GM21367 (cell line): ENCODE results near the gene KCNT2.

Experiments used
- ATAC-seq: cut with Tn5 transposase; IDR thresholded peaks from one replicate; pipeline ENCODE4 v1.9.1; 2021; ENCODE audit not compliant: unreplicated experiment

The KCNT2 gene

GRCh38 chr1:196451103-196451502 is 157.1 kb downstream of the KCNT2 start:
- no peak for ATAC-seq

GRCh38 chr1:196450143-196451095 is 157.8 kb downstream of the KCNT2 start:
- no peak for ATAC-seq

DNA sequence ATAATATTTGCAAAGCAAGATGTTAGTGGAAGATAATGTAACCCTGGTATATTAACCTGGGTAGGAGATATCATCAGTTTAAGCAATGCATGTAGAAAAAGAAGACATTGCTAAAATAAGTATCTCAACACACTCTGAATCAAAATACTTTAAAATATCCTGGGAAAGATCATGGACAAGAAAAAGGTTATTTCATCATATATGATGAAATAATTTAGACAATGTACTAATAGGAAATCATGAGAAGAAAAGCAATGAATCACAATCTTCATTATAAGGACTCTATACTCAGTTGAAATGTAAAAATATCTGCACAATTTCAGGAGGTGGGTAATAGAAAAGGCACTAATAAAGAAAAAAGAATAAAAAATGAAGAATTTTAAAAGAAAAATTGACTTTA is 158.8 kb downstream of the KCNT2 start:
- no peak for ATAC-seq

- ATAC-seq: no peak
Observed at GRCh38 chr1:196445775-196446174, 162.5 kb downstream of the KCNT2 start.

- ATAC-seq: no peak
Observed at GRCh38 chr1:196444634-196445033, 163.6 kb downstream of the KCNT2 start.

DNA sequence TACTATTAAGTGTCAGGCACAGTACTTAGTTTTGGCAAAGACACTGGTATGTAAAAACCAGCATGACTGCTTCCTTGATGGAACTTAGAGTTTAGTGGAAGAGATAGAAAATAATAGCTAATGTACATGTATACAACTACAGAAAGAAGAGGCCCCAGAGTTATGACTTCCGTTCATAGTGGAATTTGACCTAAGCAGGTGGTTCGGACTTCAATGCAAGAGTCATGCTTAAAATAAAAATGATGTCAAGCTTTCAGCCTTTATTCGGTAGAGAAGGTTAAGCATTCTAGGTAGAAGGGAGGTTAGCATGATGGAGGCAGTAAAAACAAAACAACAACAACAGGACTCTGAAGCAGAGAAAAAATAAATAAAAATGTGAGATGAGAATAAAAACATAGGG is 165.9 kb downstream of the KCNT2 start:
- no peak for ATAC-seq

GRCh38 chr1:196440711-196441110 is 167.5 kb downstream of the KCNT2 start:
- ATAC-seq: no peak

- ATAC-seq: no peak
Observed at GRCh38 chr1:196438329-196438728, 169.9 kb downstream of the KCNT2 start.

DNA sequence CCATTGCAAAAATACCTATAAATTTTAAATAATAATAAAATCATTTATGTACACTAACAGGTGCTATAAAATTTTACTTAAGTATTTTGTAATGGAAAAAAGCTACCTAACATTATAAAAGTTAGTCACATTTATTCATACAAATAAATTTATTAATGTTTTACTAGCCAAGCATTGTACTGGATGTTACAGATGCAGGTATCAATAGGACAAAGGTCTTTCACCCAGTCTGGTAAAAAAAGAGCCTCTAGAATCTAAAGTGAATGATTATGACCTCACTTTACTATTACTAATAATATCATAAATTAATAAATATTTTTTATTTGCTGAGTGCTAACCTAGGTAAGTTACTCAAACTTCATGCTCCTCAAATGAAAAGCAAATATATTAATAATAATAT is 170.6 kb downstream of the KCNT2 start:
- no peak for ATAC-seq

DNA sequence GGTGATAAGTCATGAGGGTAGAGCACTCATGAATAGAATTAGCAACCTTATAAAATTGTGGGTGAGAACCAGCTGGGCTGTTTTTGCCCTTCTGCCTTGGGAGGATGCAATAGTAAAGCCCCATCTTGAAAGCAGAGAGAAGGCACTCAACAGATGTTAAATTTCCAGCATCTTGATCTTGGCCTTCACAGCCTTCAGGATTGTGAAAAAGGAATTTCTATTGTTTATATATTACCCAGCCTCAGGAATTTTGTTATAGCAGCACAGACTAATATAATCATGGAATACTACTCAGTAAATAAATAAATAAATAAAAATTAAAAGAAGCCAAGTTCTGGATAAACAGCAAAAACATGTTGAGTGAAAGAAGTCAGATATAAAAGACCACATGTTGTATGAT is 175.2 kb downstream of the KCNT2 start:
- no peak for ATAC-seq

DNA sequence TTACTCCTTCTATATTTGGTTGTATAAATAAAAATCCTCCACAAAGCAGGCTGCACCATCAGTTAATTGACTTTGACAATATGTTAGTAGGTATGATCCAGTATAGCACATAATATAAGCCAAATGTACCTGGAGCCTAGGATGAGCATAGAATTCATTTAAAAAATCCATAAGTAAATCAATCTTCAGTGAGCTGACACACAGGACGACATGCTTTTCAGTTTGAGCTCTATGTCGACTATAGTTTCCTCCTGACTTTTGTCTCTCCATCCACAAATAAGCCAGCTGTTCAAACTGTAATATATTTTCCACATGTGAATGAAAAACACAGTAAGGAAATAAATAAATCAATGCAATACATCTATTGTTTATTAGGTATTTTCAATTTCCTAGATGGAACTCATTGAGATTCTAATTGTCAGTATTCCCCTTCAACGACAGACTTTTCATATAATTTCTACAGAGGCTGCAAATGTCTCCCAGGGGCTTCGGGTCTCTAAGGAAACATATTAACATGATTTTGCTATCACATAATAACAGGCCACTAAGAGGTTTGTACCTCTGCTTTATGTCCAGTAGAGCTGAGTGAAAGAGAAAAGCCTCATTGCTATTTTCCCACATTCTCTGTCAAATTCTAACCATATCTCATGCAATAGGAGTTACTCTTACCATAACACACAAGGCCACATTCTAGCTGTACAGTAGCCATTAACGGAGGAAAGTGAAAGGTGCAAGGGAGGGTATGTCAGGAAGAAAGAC is 180.1 kb downstream of the KCNT2 start:
- no peak for ATAC-seq

- no peak for ATAC-seq
Observed at GRCh38 chr1:196425513-196425912, 182.7 kb downstream of the KCNT2 start.

DNA sequence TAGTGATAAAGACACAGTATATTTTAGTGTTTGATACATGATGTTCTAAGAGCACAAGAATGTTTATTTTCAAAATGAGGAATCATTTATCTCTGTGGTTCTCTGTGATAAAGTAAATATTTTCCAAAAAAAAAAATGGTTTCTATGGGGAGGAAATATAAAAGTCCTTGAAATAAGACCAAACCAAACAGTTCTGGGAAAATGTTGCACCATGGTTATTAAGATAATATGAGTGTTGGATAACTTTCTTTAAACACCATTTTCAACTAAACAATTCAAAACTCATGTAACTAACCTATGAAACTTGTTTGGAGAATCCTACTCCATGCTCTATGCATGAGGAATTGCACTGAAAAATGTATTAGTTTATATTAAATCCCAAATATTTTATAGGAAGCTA is 184.6 kb downstream of the KCNT2 start:
- ATAC-seq: no peak

DNA sequence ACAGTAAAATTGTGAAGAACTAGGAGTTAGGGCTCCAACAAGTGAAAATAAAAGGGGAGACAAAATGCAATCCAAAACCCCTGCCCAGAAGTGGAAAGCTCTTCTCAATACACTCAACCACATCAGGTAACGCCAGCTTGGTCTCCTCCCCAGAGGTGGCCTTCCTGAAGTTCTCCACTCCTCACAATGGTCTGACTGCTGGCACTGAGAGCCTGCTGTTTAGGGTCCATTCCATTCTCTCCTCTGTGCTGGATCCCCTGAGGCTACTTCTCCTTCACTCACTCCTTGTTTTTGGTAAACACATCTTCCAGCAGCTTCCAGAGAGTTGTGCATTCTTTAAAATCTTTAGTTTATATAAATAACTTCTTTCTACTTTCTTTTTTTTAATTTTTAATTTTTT is 189.5 kb downstream of the KCNT2 start:
- no peak for ATAC-seq

DNA sequence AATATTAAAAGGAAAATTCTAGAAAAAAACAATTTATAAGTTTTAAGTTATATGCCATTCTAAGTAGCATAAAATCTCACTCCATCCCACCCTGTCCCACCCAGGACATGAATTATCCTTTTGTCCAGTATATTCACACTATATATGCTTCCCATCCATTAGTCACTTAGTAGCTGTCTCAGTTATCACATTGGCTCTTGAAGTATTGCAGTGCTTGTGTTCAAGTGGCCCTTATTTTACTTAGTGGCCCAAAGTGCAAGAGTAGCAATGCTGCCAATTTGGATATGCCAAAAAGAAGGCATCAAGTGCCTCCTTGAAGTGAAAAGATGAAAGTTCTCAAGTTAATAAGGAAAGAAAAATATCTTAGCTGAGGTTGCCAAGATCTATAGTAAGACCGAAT is 192.3 kb downstream of the KCNT2 start:
- ATAC-seq: no peak

- ATAC-seq: no peak
Observed at GRCh38 chr1:196412326-196412725, 195.9 kb downstream of the KCNT2 start.

- no peak for ATAC-seq
Observed at GRCh38 chr1:196410768-196411167, 197.5 kb downstream of the KCNT2 start.

- no peak for ATAC-seq
Observed at GRCh38 chr1:196409586-196409985, 198.7 kb downstream of the KCNT2 start.

DNA sequence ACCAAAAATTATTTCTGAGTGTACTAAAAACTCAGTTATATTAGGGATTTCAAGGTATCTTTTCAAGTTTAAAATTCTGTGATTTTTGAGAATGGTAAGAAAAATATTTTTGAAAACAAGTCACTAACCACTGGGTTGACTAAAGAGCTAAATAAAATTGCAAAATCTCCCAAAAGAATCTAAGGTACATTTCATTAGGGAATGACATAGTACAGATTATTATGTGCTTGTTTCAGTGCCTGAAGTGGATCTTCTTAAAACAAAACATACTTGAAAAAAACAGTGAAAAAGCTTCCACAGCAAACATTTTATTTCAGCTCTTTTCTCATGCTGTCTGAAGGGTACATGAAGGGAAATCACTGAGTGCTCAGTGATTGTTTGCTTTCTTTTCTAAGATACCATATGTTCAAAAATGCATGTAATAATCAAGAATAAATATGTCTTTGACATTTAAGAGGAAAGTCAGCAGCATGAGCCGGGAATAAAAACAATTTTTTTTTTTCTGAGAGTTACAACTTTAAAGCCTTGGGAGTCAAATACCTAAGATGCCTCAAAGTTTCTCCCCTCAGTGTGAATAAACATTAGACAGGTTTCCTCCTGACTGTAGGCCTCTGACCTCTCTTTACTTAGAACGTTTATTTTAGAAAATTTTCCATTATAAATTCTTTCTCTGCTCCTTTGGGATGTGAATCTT is 200.7 kb downstream of the KCNT2 start:
- no peak for ATAC-seq

- no peak for ATAC-seq
Observed at GRCh38 chr1:196405839-196406238, 202.4 kb downstream of the KCNT2 start.
